Measurements from ENCODE around the gene CYB5R3. TPM values are rescaled to one million over a fixed set of nuclear protein-coding genes. Genes with fewer than 3 reads are reported as not detected.

The CYB5R3 gene
- total RNA-seq, 1 donor from 2014 or later, result 181 TPM

GRCh38 chr22:42656578-42656977 lies 7.4 kb upstream of the CYB5R3 start:
- Histone ChIP-seq H2AFZ (ENCODE audit: low read depth, low read length) (no peak overlapping the region), H3K4me2 (ENCODE audit: low read length) (no peak overlapping the region), H3K9me3 (ENCODE audit: insufficient read depth, low read depth, low read length) (no peaks in the 10 kb centered on the region), H3K27me3 (ENCODE audit: insufficient read depth, low read length) (no peaks in the 10 kb centered on the region), H3K4me3 (ENCODE audit: insufficient read depth, low read depth, low read length) (no peak overlapping the region), H3K4me1 (ENCODE audit: insufficient read depth, low read length) (no peaks in the 10 kb centered on the region), H3K36me3 (ENCODE audit: insufficient read depth, low read length) (no peaks in the 10 kb centered on the region), H3K27ac (ENCODE audit: low read depth, low read length) (no peak overlapping the region), H3K79me2 (ENCODE audit: insufficient read depth, low read length) (no peaks in the 10 kb centered on the region), H4K20me1 (ENCODE audit: insufficient read depth, low read length) (no peaks in the 10 kb centered on the region), H3K9ac (ENCODE audit: low read length) (no peak overlapping the region)
- Mint-ChIP-seq H3K27me3 (ENCODE audit: low read depth, unreplicated experiment) (no peaks in the 10 kb centered on the region), H3K4me1 (ENCODE audit: low read depth, unreplicated experiment) (no peaks in the 10 kb centered on the region), H3K9me3 (ENCODE audit: unreplicated experiment) (no peaks in the 10 kb centered on the region), H3K36me3 (ENCODE audit: low read depth, unreplicated experiment) (no peaks in the 10 kb centered on the region), H3K27ac (ENCODE audit: unreplicated experiment) (no peak overlapping the region), H3K4me3 (ENCODE audit: unreplicated experiment) (no peak overlapping the region)
- FAIRE-seq (no peak), DNase-seq (ENCODE audit: low read depth) (no peak)
- TF ChIP-seq EZH2 (IDR thresholded peaks at IDR 0.05; ENCODE audit: insufficient read depth, low read length), result no peak
- no peak for TF ChIP-seq CTCF (IDR thresholded peaks at IDR 0.05; ENCODE audit: insufficient read depth, low read depth, low read length)

- Histone ChIP-seq H3K9ac (ENCODE audit: low read length) (no peak overlapping the region), H2AFZ (ENCODE audit: low read depth, low read length) (no peak overlapping the region), H3K79me2 (ENCODE audit: insufficient read depth, low read length) (no peaks in the 10 kb centered on the region), H3K36me3 (ENCODE audit: insufficient read depth, low read length) (no peaks in the 10 kb centered on the region), H3K9me3 (ENCODE audit: insufficient read depth, low read depth, low read length) (no peaks in the 10 kb centered on the region), H3K4me2 (ENCODE audit: low read length) (no peak overlapping the region), H3K4me1 (ENCODE audit: insufficient read depth, low read length) (no peaks in the 10 kb centered on the region), H4K20me1 (ENCODE audit: insufficient read depth, low read length) (no peaks in the 10 kb centered on the region), H3K27ac (ENCODE audit: low read depth, low read length) (no peak overlapping the region), H3K27me3 (ENCODE audit: insufficient read depth, low read length) (no peaks in the 10 kb centered on the region), H3K4me3 (ENCODE audit: insufficient read depth, low read depth, low read length) (no peak overlapping the region)
- H3K4me1 Mint-ChIP-seq (ENCODE audit: low read depth, unreplicated experiment), result no peaks in the 10 kb centered on the region
- H3K4me3 Mint-ChIP-seq (ENCODE audit: unreplicated experiment), result no peak overlapping the region
- no peaks in the 10 kb centered on the region for H3K27me3 Mint-ChIP-seq (ENCODE audit: low read depth, unreplicated experiment)
- FAIRE-seq (no peak), DNase-seq (ENCODE audit: low read depth) (no peak)
- H3K27ac Mint-ChIP-seq (ENCODE audit: unreplicated experiment), result no peak overlapping the region
- TF ChIP-seq EZH2 (IDR thresholded peaks at IDR 0.05; ENCODE audit: insufficient read depth, low read length) (no peak), CTCF (IDR thresholded peaks at IDR 0.05; ENCODE audit: insufficient read depth, low read depth, low read length) (no peak)
- H3K9me3 Mint-ChIP-seq (ENCODE audit: unreplicated experiment), result no peaks in the 10 kb centered on the region
- no peaks in the 10 kb centered on the region for H3K36me3 Mint-ChIP-seq (ENCODE audit: low read depth, unreplicated experiment)
Measured at GRCh38 chr22:42655693-42656092, 6.5 kb upstream of the CYB5R3 start.

- no peaks in the 10 kb centered on the region for H3K9me3 Mint-ChIP-seq (ENCODE audit: unreplicated experiment)
- no peaks in the 10 kb centered on the region for H3K27me3 ChIP-seq (ENCODE audit: insufficient read depth, low read length)
- no peaks in the 10 kb centered on the region for H3K27me3 Mint-ChIP-seq (ENCODE audit: low read depth, unreplicated experiment)
- no peak overlapping the region for H3K4me2 ChIP-seq (ENCODE audit: low read length)
- DNase-seq (ENCODE audit: low read depth) (no peak), FAIRE-seq (no peak)
- no peak overlapping the region for H3K4me3 Mint-ChIP-seq (ENCODE audit: unreplicated experiment)
- H3K4me3 ChIP-seq (ENCODE audit: insufficient read depth, low read depth, low read length), result no peak overlapping the region
- no peaks in the 10 kb centered on the region for H3K36me3 ChIP-seq (ENCODE audit: insufficient read depth, low read length)
- TF ChIP-seq EZH2 (IDR thresholded peaks at IDR 0.05; ENCODE audit: insufficient read depth, low read length) (no peak), CTCF (IDR thresholded peaks at IDR 0.05; ENCODE audit: insufficient read depth, low read depth, low read length) (no peak)
- peaks cover 3% of the 10 kb centered on the region for H3K4me1 ChIP-seq (ENCODE audit: insufficient read depth, low read length)
- H3K9ac ChIP-seq (ENCODE audit: low read length), result no peak overlapping the region
- no peaks in the 10 kb centered on the region for H3K36me3 Mint-ChIP-seq (ENCODE audit: low read depth, unreplicated experiment)
- H3K79me2 ChIP-seq (ENCODE audit: insufficient read depth, low read length), result peaks cover 3% of the 10 kb centered on the region
- H3K4me1 Mint-ChIP-seq (ENCODE audit: low read depth, unreplicated experiment), result no peaks in the 10 kb centered on the region
- no peaks in the 10 kb centered on the region for H3K9me3 ChIP-seq (ENCODE audit: insufficient read depth, low read depth, low read length)
- H3K27ac Mint-ChIP-seq (ENCODE audit: unreplicated experiment), result no peak overlapping the region
- no peak overlapping the region for H3K27ac ChIP-seq (ENCODE audit: low read depth, low read length)
- no peaks in the 10 kb centered on the region for H4K20me1 ChIP-seq (ENCODE audit: insufficient read depth, low read length)
- H2AFZ ChIP-seq (ENCODE audit: low read depth, low read length), result no peak overlapping the region
Measured at GRCh38 chr22:42654436-42655073, 5.4 kb upstream of the CYB5R3 start.

Measured in astrocyte (in vitro differentiated cells and primary cell).